CD4-positive, CD25-positive, alpha-beta regulatory T cell (primary cell): Measurements from ENCODE around the gene LRRC73. TPM values are rescaled to one million over a fixed set of nuclear protein-coding genes. Genes with fewer than 3 reads are reported as not detected.
"Not testable (repeated sequence)": the region's sequence is repeated elsewhere in the genome, so short reads cannot be mapped to it uniquely, and the experiment has no call there.

Experiments
- ATAC-seq, 2 donors: fragments of 150-1000 bp; cut with Tn5 transposase; one replicate each; pipeline ENCODE4 v1.10.0; 2021; ENCODE audit warnings: low read depth in 2 of 2, moderate number of reproducible peaks in 2 of 2, moderate library complexity in 1 of 2
- DNase-seq, 3 donors: peaks; one replicate each; pipeline versions ENCODE4 v3.0.0 to v3.0.0-alpha.2; 2012 to 2022; ENCODE audit warnings: mixed read lengths in 1 of 3
- H3K27ac ChIP-seq: one replicate; pipeline ENCODE4 v1.7.0; 2013; ENCODE audit warnings: mild to moderate bottlenecking, low read length; ENCODE audit not compliant: insufficient read depth, poor library complexity, severe bottlenecking
- H3K27me3 ChIP-seq: one replicate; pipeline ENCODE4 v1.7.0; 2013; ENCODE audit warnings: low read length; ENCODE audit not compliant: control insufficient read depth, insufficient read depth
- H3K36me3 ChIP-seq: one replicate; pipeline ENCODE4 v1.7.0; 2013; ENCODE audit warnings: mild to moderate bottlenecking, low read length, moderate library complexity; ENCODE audit not compliant: control insufficient read depth, insufficient read depth
- H3K4me1 ChIP-seq: 2 replicates; pipeline ENCODE4 v1.7.0; 2013; ENCODE audit warnings: mild to moderate bottlenecking, low read length; ENCODE audit not compliant: insufficient read depth, control insufficient read depth, poor library complexity, severe bottlenecking
- H3K4me3 ChIP-seq: one replicate; pipeline ENCODE4 v1.7.0; 2013; ENCODE audit warnings: low read depth, mild to moderate bottlenecking, low read length, moderate library complexity
- H3K9me3 ChIP-seq, 2 experiments: 1 replicate in 1 of 2; 2 replicates in 1 of 2; pipeline ENCODE4 v1.7.0; 2013; ENCODE audit warnings: low read length in 2 of 2, mild to moderate bottlenecking in 1 of 2, moderate library complexity in 1 of 2; ENCODE audit not compliant: control insufficient read depth in 2 of 2
- H3K27ac Mint-ChIP-seq, 3 donors: one replicate each; pipeline ENCODE4 v1.8.0; 2020 to 2022; ENCODE audit warnings: mild to moderate bottlenecking in 3 of 3, mixed read lengths in 3 of 3, moderate library complexity in 2 of 3
- H3K27me3 Mint-ChIP-seq: one replicate; pipeline ENCODE4 v1.8.0; 2022; ENCODE audit warnings: mild to moderate bottlenecking, mixed read lengths
- H3K36me3 Mint-ChIP-seq: one replicate; pipeline ENCODE4 v1.8.0; 2020; ENCODE audit warnings: mixed read lengths
- H3K4me1 Mint-ChIP-seq, 4 donors: one replicate each; pipeline ENCODE4 v1.8.0; 2020 to 2022; ENCODE audit warnings: mixed read lengths in 4 of 4, mild to moderate bottlenecking in 1 of 4
- H3K4me3 Mint-ChIP-seq, 4 donors: one replicate each; pipeline ENCODE4 v1.8.0; 2020 to 2022; ENCODE audit warnings: mild to moderate bottlenecking in 4 of 4, mixed read lengths in 4 of 4, moderate library complexity in 3 of 4
- H3K9me3 Mint-ChIP-seq, 7 donors: one replicate each; pipeline ENCODE4 v1.8.0; 2020 to 2022; ENCODE audit warnings: mixed read lengths in 7 of 7, mild to moderate bottlenecking in 3 of 7, moderate library complexity in 2 of 7
- polyA plus RNA-seq, 4 donors: library from polyadenylated mRNA; unstranded; fragments of 300-500 nt; fragmentation: Illumina TruSeq; gene quantifications; one replicate each; pipeline ENCODE4 v1.2.3, GENCODE V29; 2021
- total RNA-seq: library from RNA; stranded (reverse); gene quantifications from one replicate; pipeline ENCODE4 v1.2.3, GENCODE V29; 2022

The LRRC73 gene
- total and polyA plus RNA-seq, 5 donors from 2014 or later = 0.30 TPM; not detected in 4

GRCh38 chr6:43502666-43503065 lies 7.5 kb downstream of the LRRC73 start:
- Mint-ChIP-seq H3K9me3 (no peaks in the 10 kb centered on the region), H3K4me1 (peaks cover 0 to 11% (median 4%) of the 10 kb centered on the region in 4 donors), H3K27me3 (peaks cover 3% of the 10 kb centered on the region), H3K4me3 (no peak overlapping the region), H3K36me3 (peaks cover 19% of the 10 kb centered on the region), H3K27ac (no peak overlapping the region)
- peaks cover 61% of the 10 kb centered on the region for H3K36me3 ChIP-seq
- H3K9me3 ChIP-seq = no peaks in the 10 kb centered on the region
- DNase-seq (no peak), ATAC-seq (no peak)
- H3K27ac ChIP-seq = no peak overlapping the region
- H3K4me1 ChIP-seq = no peaks in the 10 kb centered on the region
- H3K4me3 ChIP-seq = no peak overlapping the region
- H3K27me3 ChIP-seq = no peaks in the 10 kb centered on the region

DNA sequence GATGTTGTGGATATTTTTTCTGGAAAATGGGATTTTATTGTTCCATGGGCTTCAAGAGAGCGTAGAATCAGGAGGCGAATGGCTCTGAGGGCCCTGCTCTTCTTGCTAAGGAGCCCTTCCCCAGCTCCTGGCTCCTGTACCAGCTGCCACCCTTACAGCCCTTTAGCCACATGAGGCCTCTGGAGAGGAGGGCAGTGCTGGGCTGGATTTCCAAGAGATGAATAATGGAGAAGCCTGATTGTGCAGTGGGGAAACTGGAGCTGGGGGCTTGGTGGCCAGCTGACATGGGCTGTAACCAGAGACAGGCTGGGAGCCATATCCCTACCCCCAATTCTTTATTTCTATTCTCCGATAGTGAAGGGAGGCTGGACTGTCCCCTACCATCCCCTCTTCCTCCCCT lies 9.2 kb downstream of the LRRC73 start:
- H3K27ac Mint-ChIP-seq = peak overlapping the region in 1 of 3 donors; percentile 71
- Histone ChIP-seq H3K36me3 (peaks cover 61% of the 10 kb centered on the region), H3K27ac (no peak overlapping the region), H3K4me1 (peaks cover 2% of the 10 kb centered on the region), H3K9me3 (no peaks in the 10 kb centered on the region), H3K4me3 (no peak overlapping the region), H3K27me3 (no peaks in the 10 kb centered on the region)
- H3K9me3 Mint-ChIP-seq = no peaks in the 10 kb centered on the region
- peaks cover 19% of the 10 kb centered on the region for H3K36me3 Mint-ChIP-seq
- ATAC-seq = no peak
- no peaks in the 10 kb centered on the region for H3K27me3 Mint-ChIP-seq
- H3K4me1 Mint-ChIP-seq = peaks cover 0 to 5% (median 1%) of the 10 kb centered on the region in 4 donors
- no peak overlapping the region for H3K4me3 Mint-ChIP-seq
- DNase-seq = no peak

GRCh38 chr6:43499028-43499815 lies 10.9 kb downstream of the LRRC73 start:
- no peak overlapping the region for H3K27ac ChIP-seq
- H3K9me3 Mint-ChIP-seq = no peaks in the 10 kb centered on the region

GRCh38 chr6:43498291-43498690 lies 11.9 kb downstream of the LRRC73 start:
- Mint-ChIP-seq H3K4me1 (peaks cover 4 to 27% (median 20%) of the 10 kb centered on the region in 4 donors), H3K36me3 (peaks cover 15% of the 10 kb centered on the region)
- H3K27ac ChIP-seq, ATAC-seq, H3K9me3 ChIP-seq, H3K27me3 ChIP-seq, H3K9me3 Mint-ChIP-seq, H3K27ac Mint-ChIP-seq, H3K4me3 Mint-ChIP-seq, H3K4me3 ChIP-seq, DNase-seq, H3K27me3 Mint-ChIP-seq: not testable (repeated sequence)
- Histone ChIP-seq H3K4me1 (peaks cover 25% of the 10 kb centered on the region), H3K36me3 (peaks cover 44% of the 10 kb centered on the region)

More at GRCh38 chr6:43499028-43499815, 10.9 kb downstream of the LRRC73 start:
- ATAC-seq (no peak), DNase-seq (no peak)
- Mint-ChIP-seq H3K27ac (peak overlapping the region in 1 of 3 donors; percentile 59), H3K4me1 (peaks cover 0 to 20% (median 14%) of the 10 kb centered on the region in 4 donors), H3K4me3 (peak overlapping the region in 1 of 4 donors; percentile 51), H3K36me3 (peaks cover 19% of the 10 kb centered on the region), H3K27me3 (no peaks in the 10 kb centered on the region)
- Histone ChIP-seq H3K4me1 (peaks cover 18% of the 10 kb centered on the region), H3K27me3 (no peaks in the 10 kb centered on the region), H3K4me3 (no peak overlapping the region), H3K36me3 (peaks cover 50% of the 10 kb centered on the region), H3K9me3 (no peaks in the 10 kb centered on the region)

DNA sequence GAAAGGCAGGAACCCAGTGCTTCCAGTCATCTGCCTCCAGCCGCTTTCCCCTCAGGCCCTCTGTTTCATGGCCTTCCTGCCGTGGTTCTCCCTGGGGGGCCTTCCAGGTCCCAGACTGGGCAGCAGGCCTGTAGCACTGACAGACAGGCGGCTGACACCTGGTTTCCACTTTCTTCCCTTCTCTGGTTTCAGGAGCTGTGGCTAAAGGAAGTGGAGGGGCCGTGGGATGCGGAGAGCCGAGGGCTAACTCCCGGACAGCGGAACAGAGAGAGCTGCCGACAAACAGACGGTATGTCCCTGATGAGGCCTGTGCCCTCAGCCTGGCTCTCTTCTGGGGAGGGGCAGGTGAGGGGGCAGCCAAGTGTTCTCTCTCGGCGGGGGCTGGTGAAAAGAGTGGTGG lies 12.5 kb downstream of the LRRC73 start:
- H3K27me3 Mint-ChIP-seq = no peaks in the 10 kb centered on the region
- no peak for ATAC-seq
- H3K36me3 Mint-ChIP-seq = peaks cover 19% of the 10 kb centered on the region
- no peak overlapping the region for H3K4me3 Mint-ChIP-seq
- peaks cover 38% of the 10 kb centered on the region for H3K36me3 ChIP-seq
- no peaks in the 10 kb centered on the region for H3K9me3 ChIP-seq
- no peak overlapping the region for H3K27ac ChIP-seq
- peak overlapping the region in 1 of 3 donors; percentile 25 for H3K27ac Mint-ChIP-seq
- no peaks in the 10 kb centered on the region for H3K9me3 Mint-ChIP-seq
- peaks cover 25% of the 10 kb centered on the region for H3K4me1 ChIP-seq
- no peak for DNase-seq
- peaks cover 4 to 32% (median 21%) of the 10 kb centered on the region in 4 donors for H3K4me1 Mint-ChIP-seq
- no peaks in the 10 kb centered on the region for H3K27me3 ChIP-seq
- no peak overlapping the region for H3K4me3 ChIP-seq

GRCh38 chr6:43497129-43497396 lies 13.1 kb downstream of the LRRC73 start:
- Mint-ChIP-seq H3K27ac (peak overlapping the region in 1 of 3 donors; percentile 29), H3K36me3 (peaks cover 18% of the 10 kb centered on the region), H3K27me3 (no peaks in the 10 kb centered on the region), H3K4me1 (peaks cover 4 to 36% (median 23%) of the 10 kb centered on the region in 4 donors), H3K9me3 (no peaks in the 10 kb centered on the region), H3K4me3 (no peak overlapping the region)
- no peak for DNase-seq
- peaks cover 25% of the 10 kb centered on the region for H3K4me1 ChIP-seq
- no peaks in the 10 kb centered on the region for H3K9me3 ChIP-seq
- ATAC-seq = no peak
- no peaks in the 10 kb centered on the region for H3K27me3 ChIP-seq
- H3K36me3 ChIP-seq = peaks cover 32% of the 10 kb centered on the region
- H3K4me3 ChIP-seq = no peak overlapping the region
- no peak overlapping the region for H3K27ac ChIP-seq

DNA sequence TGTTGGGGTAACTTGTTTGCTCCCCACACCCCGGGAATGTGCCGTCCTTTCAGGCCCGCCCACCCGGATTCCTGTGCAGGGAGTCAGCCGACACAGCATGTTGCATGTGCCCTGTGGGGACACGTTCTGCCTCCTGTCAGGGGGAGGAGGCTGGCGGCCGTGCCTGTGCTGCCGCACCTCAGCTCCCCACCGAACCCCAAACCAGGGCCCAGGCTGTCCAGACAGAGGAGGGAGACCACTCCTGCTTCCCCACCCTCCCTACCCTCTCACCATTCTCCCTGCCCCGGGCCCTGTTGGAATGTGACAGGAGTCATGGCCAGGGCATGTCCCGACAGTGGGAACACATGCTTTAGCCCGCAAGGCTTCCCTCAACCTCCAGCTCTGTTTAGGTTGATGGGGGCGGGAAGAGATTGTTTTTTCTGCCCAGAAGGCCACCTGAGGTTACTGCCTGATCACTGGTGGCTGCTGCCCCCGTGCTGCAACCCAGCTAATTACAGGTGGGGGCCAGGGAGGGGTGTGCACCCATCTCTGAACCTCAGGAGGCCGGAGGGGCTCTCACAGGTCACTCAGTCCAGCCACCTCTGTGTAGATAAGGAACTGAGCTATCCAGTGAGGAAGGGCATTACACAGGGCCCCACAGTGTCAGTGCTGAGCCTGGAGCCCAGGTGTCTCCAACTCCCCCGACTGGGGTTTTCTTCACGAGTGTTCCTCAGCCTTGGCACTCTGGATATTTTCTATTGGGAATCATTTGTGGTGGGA lies 13.6 kb downstream of the LRRC73 start:
- Histone ChIP-seq H3K27ac (no peak overlapping the region), H3K9me3 (no peaks in the 10 kb centered on the region), H3K4me1 (peaks cover 25% of the 10 kb centered on the region), H3K36me3 (peaks cover 31% of the 10 kb centered on the region), H3K27me3 (no peaks in the 10 kb centered on the region), H3K4me3 (no peak overlapping the region)
- Mint-ChIP-seq H3K36me3 (peaks cover 13% of the 10 kb centered on the region), H3K9me3 (no peaks in the 10 kb centered on the region), H3K27me3 (no peaks in the 10 kb centered on the region), H3K4me1 (peaks cover 4 to 37% (median 23%) of the 10 kb centered on the region in 4 donors), H3K27ac (peak overlapping the region in 1 of 3 donors; percentile 94), H3K4me3 (no peak overlapping the region)
- ATAC-seq (no peak), DNase-seq (peak in 1 of 3 donors; percentile 15)
